Measurements from ENCODE around the gene BAIAP2L1.
"Not testable (repeated sequence)": the region's sequence is repeated elsewhere in the genome, so short reads cannot be mapped to it uniquely, and the experiment has no call there.

The BAIAP2L1 gene

DNA sequence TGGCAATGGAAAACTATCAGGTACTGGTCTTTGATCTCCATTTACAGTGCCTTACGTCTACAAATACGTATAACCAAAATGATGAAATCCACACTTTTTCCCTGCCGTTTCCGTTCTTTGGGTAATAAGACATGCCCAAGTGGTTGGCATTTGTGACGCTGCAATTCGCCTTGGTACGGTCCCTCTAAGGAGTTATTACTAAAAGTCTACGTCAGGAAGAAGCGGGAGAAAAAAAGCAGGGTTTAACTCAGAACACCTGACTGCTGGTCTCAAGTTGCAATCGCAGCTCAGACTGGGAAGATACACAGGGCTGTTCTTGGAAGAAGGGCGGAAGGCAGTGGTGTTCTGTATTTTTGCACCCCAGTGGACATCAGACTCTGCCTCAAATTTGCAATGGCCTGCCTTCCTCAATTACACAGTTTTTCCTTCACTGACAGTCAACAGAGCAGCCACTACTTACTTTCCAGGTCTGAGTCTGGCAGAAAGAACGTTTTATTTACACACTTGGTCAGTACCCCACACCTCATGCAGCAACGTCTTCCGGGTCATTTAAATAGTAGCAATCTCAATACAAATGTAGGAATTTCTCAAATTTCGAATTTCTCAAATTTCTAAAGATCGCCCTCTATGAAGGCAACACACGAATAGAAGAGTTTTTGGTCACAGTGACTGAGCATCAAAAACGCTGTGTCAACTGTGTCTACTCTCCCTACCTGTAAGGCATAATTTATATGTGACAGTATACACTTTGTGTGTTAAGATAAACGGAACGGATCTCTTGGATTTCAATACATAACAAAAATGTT, 2.1 kb downstream of the BAIAP2L1 start:
- DNase-seq, result no peak

DNA sequence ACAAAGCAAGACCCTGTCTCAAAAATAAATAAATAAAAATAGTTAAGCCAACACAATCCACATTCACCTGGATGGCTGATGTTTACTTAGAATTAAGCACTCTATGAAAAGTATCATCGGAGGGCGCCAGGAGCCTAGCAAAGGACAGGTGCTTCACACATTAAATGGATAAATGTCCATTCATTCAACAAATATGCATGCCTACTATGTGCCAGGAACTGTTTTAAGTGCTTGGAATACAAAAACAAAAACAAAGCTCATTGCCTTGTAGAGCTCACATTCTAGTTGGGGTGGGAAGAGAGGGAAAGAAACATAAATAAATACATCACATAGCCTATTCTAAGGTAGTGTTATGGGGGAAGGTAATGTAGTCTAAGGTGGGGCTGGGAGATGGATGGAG, 4.1 kb downstream of the BAIAP2L1 start:
- no peak for DNase-seq

DNA sequence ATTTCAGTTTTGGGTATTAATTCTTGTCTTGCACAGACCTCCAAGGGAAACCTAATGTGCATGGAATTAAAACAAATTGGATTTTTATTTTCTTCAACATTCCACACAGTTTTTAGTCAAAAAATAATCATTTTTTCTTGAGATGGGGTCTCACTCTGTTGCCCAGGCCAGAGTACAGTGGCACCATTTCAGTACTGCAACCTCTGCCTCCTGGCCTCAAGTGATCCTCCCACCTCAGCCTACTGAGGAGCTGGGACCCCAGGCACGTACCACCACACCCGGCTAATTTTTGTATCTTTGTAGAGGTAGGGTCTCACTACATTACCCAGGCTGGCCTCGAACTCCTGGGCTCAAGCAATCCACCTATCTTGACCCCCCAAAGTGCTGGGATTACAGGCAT, 4.9 kb downstream of the BAIAP2L1 start:
- no peak for DNase-seq

DNA sequence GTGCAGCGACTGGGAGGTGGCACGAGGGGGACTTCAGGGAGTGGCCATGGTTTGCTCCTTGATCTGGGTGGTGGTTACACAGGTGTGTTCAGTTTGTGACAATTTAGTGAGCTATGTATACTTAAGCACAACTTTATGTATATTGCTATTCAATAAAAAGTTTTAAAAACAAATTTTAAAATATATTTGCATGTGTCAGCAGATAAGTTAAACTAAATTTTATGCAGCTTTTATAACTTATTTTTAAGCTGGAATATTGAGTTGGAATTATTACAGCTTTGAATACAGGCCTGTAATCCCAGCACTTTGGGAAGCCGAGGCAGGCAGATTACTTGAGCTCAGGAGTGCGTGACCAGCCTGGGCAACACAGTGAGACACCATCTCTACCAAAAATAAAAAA, 5.4 kb downstream of the BAIAP2L1 start:
- no peak for DNase-seq

DNA sequence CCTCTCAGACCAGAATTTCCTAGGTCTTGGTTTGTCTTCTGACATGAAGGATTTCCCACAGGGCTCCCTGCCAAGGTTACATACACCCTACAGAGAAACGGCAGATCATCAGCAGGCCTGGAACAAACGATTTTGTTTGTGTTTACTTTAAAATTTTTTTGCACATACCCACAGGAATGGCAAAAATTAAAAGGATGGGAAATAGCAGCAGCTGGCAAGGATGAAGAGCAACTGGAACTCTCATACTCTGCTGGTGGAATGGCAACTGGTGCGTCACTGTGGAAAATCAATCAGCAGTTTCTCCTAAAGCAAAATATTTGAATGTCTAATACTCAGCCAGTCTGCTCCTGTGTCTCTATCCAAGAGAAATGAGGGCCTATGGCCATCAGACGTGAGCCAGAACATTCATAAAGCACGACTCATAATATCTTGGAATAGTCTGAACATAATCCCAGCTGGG, 6.5 kb downstream of the BAIAP2L1 start:
- no peak for DNase-seq

DNA sequence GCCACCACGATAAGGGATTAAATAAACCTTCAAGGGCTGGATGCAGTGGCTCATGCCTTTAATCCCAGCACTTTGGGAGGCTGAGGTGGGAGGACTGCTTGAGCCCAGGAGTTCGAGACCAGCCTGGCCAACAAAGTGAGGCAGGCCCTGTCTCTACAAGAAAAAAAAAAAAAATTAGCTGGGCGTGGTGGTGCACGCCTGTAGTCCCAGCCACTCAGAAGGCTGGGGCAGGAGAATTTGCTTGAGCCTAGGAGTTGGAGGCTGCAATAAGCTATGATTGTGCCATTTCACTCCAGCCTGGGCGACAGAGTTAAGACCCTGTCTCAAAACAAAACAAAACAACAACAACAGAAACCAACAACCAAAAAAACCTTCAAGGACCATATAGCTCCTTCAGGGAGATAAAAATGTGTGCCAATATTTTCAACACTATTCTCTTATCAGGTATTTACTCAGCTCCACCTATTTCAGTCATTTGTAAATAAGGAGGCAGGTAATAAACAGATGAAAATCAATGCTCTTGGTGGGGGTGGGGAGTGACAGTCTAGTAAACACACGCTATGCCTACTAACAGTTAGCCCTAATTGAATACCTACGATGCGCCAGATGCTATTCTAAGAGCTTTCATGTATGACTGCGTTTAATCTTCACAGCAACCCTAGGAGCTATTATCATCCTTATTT, 13.2 kb downstream of the BAIAP2L1 start:
- no peak for DNase-seq

DNA sequence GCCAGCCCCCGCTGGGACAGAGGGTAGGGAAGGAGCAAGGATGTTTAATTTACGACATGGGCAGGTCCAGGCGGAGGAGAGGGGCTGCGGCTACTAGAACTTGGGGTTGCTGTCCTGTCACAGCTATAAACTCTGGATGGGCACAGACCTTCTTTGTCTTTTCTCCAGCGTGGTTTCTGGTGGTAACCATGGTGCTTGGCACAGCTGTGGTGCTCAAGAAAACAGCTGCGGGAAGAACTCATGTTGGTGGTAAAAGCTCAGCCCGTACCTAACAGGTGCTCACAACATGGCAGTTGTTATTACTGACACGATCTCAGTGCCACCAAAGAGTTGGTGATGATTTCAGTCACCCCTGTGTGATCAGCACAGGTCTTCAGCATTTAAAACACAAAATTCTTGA, 13.8 kb downstream of the BAIAP2L1 start:
- no peak for DNase-seq

DNA sequence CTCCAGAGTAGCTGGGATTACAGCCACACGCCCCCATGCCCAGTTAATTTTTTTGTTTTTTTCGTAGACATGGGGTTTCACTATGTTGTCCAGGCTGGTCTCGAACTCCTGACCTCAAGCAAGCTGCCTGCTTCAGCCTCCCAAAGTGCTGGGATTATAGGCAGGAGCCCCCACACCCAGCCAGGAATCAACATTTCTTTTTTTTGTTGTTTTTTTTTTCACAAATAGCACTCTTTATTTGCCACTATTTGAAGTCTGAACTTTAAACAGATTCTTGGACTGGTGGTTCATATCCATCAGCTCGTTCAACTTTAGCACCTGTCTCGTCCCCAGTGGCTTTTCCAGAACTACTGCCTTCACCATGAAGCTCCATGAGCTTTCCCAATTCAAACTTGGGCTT, 15.4 kb downstream of the BAIAP2L1 start:
- DNase-seq, result not testable (repeated sequence)

DNA sequence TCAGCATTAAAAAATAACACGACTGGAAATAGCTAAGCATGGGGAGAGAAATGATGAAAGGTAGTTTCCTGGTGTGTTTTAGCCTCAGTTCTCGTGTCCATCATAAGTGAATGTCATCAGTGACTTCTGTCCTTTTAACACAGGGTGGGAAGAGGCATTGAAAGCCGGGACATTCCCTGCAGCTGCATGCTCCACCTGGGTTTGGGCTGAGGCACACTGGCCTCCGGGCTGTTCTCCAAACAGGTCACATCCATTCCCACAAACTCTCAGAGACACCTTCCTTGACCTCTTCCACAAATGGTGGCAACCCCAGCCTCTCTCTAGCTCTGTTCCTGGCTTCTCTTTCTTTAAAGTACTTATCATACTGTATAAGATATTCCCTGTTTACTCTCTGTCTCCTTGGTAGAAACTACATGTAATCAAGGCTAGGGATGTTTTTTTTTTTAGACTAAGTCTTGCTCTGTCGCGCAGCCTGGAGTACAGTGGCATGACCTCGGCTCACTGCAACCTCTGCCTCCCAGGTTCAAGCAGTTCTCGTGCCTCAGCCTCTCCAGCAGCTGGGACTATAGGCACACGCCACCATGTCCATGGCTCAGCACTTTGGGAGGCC, 22.6 kb downstream of the BAIAP2L1 start:
- DNase-seq, result no peak

DNA sequence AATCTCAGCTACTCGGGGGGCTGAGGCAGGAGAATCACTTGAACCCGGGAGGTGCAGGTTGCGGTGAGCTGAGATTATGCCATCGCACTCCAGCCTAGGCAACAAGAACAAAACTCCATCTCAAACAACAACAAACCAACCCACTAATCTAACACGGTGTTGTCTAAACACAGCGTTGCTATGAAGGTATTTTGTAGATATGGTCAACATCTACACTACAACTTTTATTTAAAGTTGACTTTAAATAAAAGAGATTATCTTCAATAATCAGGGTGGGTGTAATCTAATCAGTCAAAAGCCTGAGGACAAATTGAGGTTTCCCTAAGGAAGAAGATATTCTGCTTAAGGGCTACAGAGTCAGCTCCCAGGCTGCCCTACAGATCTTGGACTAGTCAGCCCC, 24.2 kb downstream of the BAIAP2L1 start:
- DNase-seq, result no peak

DNA sequence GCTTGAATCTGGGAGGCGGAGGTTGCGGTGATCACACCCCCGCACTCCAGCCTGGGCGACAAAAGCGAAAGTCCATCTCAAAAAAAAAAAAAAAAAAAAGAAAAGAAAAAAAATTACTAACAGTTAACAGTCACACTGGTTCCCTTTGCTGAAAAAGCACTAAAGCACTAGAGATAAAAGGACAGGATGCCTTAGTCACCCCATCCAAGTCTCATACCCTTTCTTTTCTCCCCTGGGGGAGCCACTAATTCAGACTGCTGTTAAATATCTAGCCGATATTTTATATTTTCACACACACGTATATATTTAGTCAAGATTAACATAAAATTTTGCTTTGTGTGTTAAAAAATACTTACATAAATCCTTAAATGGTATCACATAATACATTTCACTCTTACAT, 25.2 kb downstream of the BAIAP2L1 start:
- DNase-seq, result no peak

DNA sequence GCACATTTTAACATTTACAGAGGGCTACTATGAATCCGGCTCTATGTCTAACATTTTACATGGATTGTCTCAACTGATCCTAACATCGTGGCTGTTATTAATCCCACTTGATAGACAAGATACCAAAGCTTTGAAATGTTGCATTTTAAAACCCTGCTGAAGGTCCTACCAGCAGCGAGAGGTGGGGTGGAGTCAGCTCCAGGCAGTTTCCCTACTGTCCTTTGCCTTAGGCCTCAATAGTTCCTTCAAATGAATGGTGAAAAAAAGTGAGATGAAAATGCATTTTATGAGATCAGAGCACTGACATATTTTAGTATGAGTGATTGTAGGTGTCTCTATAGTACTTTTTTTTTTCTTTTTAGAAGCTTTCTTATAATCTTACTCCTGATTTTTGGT, 26.6 kb downstream of the BAIAP2L1 start:
- DNase-seq, result no peak

DNA sequence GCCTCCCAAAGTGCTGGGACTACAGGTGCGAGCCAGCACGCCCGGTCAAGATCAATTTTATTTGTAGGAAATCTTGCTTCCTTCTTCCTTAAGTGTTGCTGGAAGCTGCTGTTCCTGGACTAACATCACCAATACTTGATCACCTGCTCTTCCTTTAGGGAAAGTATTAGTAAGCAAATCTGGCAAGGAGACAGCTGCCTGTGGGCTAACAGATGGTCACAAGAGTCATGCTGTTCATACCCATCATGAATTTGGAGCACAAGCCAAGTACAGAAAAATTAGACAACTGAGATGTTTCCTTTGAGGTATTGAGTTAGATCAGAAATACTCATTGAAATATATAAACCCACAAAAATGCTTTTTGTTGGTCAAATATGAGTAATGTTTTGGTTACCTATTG, 27.9 kb downstream of the BAIAP2L1 start:
- DNase-seq, result no peak

DNA sequence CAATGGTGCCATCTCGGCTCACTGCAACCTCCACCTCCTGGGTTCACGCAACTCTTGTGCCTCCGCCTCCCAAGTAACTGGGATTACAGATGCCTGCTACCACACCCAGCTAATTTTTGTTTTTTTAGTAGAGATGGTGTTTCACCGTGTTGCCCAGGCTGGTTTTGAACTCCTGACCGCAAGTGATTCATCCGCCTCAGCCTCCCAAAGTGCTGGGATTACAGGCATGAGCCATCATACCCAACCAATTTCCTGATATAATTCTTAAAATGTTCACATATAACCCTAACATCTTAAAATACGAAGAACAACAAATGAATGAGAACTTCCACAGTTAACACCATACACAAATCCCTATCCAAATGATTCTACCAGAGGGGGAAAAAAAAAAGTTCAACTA, 31.2 kb downstream of the BAIAP2L1 start:
- DNase-seq, result no peak

DNA sequence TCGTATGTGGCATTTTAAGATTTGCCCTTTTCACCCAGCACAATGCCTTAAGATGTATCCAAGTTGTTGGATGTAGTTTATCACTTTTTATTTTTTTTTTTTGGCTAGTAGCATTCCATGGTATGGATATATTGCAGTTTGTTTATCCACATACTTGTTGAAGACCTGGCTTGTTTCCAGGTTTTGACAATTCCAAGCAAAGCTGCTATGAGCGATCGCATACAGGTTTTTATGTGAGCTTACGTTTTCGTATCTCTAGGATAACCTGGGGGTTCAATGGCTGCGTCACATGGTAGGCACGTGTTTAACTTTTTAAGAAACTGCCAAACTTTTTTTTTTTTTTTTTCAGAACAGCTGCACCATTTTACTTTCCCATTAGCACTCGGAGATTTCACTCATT, 32.2 kb downstream of the BAIAP2L1 start:
- no peak for DNase-seq

DNA sequence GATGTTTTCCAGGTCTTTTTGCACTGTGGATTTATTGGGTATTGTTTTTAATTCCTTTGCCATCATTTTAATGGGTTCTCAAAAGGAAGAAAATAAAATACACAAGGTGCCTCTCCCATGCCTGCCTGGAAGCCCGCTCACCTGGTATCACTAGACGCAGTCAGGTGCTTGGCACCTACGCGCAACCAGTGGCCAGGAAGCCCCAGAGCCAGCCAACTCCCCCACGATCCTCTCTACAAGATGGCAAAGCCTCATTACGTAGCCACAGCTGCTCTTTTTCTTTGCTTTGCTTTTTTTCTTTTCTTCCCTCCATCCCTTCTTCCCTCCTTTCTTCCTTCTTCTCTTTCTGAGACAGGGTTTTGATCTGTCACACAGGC, 34.3 kb downstream of the BAIAP2L1 start:
- no peak for DNase-seq

DNA sequence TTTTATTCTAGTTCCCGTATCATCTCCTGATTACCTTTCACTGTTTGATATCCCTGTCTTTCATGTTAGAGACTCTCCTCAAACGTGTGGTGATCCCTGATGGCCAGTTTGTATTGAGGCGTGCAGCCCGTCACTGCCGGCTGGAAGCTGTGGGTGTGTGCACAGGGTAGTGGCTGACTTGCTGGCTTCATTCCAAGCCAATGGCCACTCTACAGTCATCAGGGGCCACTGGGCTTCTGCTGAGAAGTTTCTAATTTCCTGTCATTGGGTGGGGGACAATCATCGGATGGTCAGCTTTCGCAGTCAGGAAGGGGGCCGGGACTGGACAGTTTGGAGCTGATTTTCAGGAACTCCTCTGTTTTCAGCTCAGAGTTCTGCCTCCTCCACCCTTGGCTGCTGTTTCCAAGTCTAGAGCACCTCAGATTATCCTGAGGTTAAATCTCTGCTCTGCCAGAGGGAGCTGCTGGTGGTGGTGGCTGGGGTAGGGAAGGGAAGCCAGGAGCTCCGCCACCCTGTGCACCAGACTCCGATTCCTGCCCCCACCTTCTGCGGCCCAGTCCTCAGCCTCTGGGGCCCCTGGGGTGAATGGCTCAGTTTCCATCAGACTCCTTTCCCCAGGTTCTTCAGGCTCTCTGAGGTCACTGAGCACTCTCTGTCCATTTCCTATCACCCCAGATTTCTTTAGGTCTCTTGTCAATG, 34.9 kb downstream of the BAIAP2L1 start:
- DNase-seq, result no peak

DNA sequence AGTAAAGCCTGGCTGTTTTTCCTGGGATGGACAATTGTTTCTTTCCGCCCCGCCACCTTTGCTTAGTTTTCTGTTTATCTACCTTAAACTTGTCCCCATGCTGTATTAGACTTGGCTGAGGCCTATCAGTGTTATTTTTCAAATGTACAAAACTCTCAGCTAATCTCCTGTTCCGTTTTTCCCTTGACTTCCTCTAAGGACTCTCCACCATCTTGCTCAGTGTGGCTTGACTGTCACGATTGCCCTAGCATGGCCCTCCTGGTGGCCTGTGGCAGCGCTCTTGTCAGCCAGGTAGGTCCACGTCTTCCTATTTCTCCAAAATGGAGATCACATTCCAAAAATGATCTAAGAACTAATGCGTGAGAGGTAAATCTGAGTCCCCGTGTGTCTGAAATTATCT, 36.7 kb downstream of the BAIAP2L1 start:
- DNase-seq, result no peak

DNA sequence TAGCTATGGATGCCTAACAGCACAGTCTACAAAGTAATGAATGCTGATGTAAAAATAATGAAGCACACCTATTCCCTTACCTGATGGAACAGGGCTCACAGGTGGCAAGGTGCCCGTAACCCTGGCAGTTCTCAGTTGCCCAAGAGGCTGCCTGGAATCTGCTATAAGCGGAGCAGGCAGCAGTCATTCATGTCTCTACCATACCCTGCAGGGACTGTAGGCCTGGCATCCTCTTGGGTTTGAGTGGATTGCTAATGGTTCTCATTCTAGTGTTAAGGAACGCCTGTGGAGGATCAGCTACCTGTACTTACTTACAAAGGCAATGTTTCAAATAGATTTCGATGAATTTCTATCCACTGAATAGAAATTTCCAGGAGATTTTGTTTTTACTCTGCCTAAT, 38.4 kb downstream of the BAIAP2L1 start:
- DNase-seq, result no peak

DNA sequence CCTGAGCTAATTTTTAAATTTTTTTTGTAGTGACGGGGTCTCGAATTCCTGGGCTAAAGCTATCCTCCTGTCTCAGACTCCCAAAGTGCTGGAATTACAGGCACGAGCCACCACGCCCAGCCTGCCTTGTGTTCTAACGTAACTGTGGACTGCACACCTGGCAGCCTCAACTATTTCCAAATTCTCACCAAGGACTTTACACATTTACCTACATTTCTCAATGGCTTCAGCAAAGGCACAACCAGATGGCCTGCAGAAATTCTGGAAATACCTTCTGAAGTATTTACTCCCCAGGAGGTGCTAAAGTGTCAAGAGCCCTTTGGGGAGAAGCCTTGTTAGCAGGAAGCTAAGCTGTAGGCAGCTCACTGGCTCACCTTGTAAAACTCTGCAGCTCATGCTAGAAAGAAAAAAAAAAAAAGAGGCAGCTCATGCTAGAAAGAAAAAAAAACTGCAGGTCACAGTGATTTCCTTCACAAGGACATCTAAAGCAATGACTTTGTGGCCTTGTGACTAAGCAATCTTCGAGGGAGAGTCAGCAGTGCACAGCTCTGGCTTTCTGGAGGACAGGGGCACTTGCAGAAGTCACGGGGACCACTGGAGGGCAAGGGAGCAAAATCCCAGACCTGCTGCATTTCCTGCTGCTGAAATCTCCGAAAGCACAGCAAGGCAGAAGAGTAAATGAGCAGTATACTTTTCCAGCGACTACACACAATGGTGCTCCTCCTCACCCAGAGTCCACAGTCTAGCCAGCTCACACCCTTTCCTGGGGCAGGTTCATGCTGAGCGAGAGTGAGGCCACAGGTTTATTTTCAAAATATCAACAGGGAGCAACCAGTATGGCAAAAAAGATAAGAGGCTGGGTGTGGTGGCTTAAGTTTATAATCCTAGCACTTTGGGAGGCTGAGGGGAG, 40.4 kb downstream of the BAIAP2L1 start:
- no peak for DNase-seq

DNA sequence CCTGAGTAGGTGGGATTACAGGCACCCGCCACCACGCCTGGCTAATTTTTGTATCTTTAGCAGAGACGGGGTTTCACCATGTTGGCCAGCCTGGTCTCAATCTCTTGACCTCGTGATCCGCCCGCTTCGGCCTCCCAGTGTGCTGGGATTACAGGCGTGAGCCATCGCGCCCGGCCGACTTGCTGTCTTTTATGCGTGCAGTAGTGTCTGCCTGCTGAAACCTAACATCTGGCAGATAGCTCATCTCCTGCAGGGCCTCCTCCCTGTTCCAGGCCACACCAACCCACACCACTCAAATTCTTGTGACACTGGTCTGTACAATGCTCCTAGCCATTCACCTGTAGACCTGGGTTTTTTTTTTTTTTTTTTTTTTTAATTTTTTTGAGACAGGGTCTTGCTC, 41.5 kb downstream of the BAIAP2L1 start:
- DNase-seq, result no peak

DNA sequence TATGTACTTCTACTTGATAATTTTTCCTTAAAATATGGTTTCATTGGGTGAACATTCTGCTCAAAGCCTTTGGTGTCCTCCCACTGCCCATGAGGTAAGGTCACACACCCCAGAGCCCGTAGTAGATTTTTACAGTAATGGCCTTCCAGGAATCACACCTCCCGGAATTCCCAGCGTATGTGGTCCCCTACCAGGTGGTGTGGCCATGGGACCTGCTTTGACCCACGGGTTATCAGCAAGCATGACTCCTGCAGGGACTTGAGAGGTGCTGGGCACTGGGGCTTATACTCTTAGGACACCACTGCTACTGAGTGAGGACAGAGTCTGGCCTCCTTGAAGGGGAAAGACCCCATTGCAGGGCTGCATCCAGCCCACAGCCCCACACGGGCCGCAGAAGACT, 42.2 kb downstream of the BAIAP2L1 start:
- DNase-seq, result no peak

DNA sequence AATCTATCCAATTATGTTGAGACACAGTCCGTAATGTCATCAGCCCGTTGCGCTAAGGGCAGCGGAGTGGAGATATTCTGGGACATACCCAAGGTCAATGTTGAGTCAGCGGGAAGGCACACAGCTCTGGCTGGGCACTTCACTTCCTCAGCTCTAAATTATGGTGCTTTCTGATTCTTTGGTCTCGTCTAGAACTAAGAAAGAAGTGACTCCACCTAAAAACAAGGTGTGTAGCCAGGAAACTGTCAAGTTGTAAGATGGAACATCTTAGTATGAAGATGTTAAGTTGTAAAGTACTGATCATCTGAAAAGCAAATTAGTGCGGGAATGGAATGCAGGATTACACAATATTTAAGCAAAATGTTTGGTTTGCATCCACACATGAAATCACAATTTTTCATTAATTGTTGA, 43.1 kb downstream of the BAIAP2L1 start:
- no peak for DNase-seq
